Fibroblast of upper back skin (primary cell): ENCODE results near the gene PFKFB3.
"Not testable (repeated sequence)": the region's sequence is repeated elsewhere in the genome, so short reads cannot be mapped to it uniquely, and the experiment has no call there.

Experiments
- DNase-seq: peaks from one replicate; pipeline ENCODE4 v3.0.0-alpha.2; 2013

The PFKFB3 gene

DNA sequence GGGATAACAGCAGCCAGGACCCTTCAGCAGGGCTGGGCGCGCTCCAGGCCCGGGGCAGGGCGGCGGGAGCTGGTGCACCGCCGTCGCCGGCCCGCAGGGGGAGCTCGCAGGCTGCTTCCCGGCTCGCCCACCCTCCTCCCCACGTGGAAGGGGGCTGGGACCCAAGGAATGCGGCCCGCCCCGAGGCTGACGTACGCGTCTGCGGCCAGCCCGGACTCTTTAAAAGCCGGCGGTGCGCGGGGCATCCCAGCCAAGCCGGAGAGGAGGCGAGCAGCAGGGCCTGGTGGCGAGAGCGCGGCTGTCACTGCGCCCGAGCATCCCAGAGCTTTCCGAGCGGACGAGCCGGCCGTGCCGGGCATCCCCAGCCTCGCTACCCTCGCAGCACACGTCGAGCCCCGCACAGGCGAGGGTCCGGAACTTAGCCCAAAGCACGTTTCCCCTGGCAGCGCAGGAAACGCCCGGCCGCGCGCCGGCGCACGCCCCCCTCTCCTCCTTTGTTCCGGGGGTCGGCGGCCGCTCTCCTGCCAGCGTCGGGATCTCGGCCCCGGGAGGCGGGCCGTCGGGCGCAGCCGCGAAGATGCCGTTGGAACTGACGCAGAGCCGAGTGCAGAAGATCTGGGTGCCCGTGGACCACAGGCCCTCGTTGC lies at the start of gene PFKFB3:
Gene PFKFB3, plus strand, starts transcription at position 249 of the 647 bp plus-strand sequence. Its CDS starts 329 bp downstream, at position 578.
- DNase-seq, result peak; percentile 96

DNA sequence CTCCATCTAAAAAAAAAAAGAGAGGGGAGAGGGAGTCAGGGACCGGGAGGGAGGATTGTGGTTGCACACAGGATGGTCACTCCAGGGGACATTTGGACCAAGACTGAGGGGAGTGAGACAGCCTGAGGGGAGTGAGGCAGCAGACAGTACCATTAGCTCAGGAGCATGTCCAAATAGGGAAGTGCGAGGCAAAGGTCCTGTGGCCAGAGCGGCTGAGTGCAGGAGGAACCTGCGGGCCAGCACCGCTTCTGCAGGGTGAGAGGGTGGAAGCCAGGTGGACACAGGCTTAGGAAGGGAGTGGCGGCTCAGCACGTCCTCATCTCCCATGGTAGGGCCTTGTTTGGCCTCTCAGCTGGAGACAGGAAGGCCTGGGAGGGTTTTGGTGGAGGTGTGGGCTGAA lies 48.9 kb upstream of the PFKFB3 start:
- DNase-seq, result no peak

DNA sequence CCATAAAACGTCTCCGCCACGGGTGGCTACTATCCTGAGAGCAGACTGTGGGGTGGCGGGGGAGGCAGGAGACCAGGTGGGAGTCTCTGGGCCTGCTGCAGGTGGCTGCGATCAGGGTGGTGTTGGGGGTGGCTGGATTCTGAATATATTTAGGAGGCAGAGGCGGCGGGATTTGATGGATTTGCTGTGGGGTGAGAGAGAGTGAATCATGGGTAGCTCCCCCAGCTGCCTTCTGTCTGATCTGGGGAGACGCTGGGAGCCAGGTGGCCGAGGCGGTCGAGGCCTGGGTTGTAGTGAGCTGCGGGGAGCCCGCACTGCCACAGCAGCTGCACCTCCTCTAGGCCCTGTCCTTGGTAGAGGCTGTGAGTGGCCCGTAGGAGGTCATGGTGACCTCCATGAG lies 48.2 kb upstream of the PFKFB3 start:
- DNase-seq, result no peak

DNA sequence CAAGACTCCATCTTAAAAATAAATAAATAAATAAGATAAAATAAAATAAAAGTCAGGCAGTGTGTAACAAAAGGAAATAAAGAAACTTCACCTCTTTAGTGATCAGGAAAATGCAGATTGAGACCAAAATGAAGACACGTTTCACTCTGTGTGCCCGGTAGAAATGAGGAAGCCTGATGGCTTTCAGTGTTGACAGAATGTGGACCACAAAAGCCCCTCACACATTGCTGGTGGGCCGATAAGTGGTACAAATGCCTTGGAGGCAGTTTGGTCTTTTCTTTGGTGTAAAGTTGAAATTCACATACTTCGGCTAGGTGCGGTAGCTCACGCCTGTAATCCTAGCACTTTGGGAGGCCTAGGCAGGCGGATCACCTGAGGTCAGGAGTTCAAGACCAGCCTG lies 44.5 kb upstream of the PFKFB3 start:
- no peak for DNase-seq

DNA sequence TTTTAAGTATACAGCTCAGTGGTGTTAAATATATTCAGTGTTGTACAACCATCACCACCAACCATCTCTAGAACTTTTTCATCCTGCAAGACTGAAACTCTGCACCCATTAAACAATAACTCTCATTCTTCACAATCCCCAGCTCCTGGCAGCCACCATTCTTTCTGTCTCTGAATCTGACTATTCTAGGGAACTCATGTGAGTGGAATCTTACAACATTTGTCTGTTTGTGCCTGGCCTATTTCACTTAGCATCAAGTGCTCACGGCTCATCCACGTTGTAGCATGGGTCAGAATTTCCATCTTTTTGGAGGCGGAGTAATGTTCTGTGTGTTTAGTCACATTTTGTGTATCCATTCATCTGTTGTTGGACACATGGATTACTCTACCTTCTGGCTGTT lies 40.8 kb upstream of the PFKFB3 start:
- no peak for DNase-seq

DNA sequence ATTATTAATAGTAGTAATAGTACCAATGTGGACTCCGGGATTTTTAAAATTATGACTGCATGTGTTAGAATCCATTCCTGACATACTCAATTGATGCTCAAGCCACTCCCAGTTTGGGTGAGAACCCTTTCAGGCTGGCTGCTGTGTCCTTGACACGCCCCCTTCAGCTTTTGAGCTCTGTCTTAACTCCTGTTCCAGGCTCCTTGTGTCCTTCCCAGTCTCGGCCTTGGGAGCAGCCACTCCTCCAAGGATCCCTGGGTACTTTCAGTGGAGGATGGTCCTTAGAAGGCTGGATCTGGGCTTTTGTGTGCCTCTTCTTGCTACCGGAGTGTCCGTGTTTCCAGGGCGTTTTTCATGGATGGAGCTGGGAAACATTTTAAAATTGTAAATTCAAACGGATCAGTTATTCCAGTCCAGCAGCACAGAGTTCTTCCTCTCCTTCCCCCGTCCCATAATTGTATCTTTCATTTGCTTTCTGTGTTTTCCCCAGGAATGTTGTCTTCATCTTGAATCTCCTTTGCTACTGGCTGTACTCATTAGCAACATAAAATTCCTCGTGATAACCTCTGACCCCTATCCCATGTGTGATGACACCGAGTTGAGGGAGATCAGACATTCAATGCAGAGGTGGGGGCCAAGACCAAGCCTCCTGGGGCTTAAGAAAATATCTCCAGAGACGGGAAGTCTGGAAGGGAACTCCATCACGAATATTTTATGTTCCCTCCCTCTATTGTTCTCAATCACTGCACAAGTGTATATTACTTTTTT lies 40.0 kb upstream of the PFKFB3 start:
- no peak for DNase-seq

DNA sequence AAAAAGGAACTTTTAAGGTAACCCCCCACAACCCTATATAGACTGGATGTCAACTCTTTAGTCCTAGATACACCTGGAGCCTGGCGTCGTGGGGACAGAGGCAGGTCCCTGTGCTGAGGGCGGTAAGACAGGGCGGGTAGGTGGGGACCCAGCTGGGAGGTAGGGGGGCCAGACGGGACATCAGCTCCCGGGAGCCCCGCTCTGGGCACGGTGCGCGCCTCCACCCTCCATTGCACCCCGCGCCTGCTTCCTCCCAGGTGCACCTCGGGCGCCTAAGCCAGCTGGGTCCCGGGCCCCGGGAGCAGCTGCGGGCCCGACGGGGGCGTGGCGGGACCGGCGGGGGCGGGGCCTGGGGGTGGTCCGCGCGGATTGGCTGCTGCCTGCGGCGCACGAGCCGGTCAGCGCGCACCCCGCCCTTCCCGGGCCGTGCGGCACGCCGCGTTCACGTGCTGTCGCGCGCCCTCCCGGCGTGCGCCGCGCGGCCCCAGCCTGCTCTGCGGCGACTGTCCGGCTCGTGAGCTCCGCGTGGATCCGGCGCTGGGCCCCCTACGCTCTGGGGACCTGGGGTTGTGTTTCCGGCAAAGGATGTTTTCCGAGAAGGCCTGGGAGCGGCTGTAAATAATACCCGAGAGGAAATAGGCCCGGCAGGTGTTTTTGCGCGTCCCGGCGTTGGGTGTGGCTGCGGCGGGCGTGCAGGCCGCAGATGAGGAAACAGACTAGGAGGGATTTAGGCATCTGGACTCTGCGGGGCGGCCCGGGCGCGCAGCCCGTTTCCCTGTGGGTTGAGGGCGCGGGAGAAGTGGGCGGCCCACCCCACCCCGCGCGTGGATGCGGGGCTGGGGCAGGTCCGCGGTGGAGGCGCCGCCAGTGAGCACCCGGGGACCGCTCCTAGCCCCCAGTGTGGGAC lies 39.1 kb upstream of the PFKFB3 start:
- peak; percentile 79 for DNase-seq

DNA sequence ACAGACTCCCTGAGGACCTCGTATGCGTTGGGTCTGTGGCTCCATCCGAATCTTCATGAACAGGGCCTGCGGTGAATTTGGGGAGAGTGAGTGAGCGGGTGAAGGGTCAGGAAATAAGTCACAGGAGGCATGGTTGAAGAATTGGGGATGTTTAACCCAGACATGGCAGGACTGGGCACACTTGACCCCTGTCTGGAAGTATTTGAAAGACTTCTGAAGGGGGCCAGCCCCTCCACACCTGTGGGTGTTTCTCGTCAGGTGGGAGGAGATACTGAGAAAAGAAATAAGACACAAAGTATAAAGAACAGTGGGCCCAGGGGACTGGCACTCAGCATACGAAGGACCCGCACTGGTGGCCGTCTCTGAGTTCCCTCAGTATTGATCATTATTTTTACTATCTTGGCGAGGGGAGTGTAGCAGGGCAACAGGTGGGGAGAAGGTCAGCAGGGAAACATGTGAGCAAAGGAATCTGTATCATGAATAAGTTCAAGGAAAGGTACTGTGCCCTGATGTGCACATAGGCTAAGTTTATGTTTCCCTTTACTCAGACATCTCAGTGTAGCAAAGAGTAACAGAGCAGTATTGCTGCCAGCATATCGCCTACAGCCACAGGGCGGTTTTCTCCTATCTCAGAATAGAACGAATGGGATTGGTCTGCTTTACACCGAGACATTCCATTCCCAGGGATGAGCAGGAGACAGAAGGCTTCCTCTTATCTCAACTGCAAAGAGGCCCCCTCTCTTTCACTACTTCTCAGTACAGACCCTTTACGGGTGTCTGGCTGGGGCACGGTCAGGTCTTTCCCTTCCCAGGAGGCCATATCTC lies 38.2 kb upstream of the PFKFB3 start:
- no peak for DNase-seq

DNA sequence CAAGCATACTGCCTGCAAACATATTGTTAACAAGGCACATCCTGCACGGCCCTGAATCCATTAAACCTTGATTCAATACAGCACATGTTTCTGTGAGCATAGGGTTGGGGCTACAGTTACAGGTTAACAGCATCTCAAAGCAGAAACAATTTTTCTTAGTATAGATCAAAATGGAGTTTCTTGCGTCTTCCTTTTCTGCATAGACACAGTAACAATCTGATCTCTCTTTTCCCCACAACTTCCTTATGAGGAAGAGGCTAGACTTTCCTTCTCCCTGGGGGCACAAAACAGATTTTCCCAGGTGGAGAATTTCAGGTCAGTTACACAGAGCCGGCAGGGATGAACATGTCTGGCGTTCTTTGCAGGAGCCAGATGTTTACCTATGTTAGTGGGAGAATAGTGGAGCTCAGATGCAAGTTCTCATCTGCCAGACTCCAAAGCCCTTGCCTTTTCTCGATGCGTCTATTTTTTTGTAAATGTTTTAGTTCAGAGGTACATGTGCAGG lies 37.5 kb upstream of the PFKFB3 start:
- DNase-seq, result no peak

DNA sequence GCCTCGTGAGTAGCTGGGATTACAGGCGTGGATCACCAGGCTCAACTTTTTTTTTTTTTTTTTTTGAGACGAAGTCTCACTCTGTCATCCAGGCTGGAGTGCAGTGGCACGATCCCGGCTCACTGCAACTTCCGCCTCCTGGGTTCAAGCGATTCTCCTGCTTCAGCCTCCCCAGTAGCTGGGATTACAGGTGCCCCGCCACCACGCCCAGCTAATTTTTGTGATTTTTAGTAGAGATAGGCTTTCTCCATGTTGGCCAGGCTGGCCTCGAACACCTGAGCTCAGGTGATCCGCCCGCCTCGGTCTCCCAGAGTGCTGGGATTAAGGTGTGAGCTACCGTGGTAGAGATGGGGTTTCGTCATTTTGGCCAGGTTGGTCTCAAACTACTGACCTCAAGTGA lies 36.8 kb upstream of the PFKFB3 start:
- not testable (repeated sequence) for DNase-seq

DNA sequence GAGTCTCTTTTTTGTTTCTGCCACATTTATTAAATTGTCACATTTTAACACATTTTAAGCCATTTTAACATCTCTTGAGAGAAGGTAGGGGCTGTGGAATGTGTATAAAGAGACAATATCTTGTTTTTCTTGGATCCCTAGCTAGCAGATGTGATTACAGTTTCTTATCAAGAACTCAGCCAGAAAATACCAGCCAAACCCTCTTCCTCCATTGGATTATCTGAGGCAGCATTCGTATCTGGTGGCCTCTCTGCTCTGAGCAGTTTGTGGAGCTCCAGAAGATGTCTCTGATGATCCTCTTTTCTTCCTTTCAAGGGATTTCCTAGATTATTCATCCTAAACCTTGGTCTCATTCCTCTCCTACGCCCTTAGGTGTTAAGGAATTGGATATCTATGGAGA lies 35.3 kb upstream of the PFKFB3 start:
- no peak for DNase-seq

DNA sequence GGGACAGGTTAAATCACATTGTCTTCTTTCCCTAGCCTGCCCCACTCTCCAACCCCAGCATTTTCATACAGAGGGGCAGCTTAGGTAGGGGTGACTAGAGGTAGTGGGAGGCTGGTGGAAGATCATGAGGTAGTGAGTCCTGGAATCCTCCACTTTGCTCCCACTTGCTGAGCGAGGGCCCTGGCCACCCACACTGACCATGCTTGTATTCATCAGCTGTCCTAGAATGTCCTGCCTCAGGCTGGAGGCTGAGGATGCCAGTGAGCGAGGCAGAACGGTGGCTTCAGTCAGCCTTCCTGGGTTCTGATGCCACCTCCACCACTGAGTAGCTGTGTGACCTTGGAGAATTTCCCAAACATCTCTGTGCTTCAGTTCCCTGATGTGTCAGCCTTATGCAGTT lies 34.6 kb upstream of the PFKFB3 start:
- no peak for DNase-seq

DNA sequence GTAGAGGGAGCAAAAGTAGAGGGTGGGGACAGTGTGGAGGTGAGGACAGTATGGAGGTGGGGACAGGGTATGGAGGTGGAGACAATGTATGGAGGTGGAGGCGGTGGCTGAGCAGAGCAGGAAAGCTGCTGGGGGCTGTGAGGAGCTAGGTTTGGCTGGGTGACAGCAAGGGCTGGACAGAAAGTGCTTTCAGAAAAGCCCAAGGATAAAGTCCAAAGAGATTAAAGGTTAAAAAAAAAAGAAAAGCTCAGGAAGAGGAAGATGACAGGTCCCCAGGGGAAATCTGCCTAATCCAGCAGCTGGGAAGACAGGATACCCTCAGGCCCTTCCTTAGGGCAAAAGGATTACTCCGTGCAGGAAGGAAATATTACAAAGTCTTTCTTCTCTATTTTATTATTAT lies 32.1 kb upstream of the PFKFB3 start:
- no peak for DNase-seq

DNA sequence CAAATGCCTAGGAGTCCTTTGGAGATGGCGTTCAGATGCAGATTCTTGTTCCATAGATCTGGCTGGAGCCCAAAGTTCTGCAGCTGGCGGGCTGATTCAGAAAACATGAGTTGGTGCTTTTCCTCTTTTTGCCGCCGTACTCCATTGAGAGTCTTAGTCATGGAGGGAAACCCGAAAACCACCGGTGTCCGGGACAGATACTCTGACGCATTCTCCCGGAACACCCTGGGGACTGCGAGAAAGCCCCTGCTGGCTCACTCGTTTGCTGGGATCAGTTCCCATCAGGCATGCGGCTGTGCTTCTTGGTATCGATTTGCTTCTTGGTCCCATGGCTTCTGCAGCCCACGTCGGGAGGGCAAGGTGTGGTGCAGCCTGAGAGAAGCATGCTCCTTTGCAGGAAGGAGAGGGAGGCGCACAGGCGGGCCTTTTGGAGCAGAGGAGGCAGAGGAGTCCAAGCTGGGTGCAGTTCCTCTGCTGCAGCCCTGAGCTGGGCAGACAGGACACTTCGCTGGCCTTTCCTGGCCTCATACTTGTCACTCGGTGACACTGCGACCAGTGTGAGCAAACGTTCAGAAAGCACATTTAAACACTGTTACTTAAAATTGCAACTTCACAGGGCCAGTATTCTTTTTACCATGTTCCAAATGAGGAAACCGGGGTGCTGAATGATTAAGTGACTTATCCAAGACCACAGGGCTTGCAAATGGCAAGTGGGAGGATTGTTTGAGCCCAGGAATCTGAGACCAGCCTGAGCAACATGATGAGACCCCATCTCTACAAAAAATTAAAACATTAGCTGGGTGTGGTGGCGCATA lies 30.6 kb upstream of the PFKFB3 start:
- peak; percentile 94 for DNase-seq

DNA sequence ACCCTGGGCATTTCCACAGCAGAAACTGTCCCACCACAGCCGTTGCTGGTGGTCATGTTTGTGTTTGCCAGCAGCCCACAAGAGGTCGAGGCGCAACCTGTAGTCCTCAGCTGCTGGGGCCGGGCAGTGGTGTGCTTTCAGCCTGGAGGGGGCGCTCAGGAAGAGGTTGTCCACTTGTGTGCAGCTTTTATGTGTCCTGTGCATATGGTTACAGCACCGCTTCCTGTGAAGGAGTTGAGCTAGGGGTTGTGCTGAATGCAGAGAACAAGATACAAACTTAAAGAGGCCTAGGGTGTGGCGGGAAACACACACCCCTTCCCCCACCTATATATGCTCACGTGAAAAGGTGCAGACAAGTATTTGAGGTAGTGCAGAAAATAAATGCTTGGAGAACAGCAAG lies 29.5 kb upstream of the PFKFB3 start:
- DNase-seq, result no peak

DNA sequence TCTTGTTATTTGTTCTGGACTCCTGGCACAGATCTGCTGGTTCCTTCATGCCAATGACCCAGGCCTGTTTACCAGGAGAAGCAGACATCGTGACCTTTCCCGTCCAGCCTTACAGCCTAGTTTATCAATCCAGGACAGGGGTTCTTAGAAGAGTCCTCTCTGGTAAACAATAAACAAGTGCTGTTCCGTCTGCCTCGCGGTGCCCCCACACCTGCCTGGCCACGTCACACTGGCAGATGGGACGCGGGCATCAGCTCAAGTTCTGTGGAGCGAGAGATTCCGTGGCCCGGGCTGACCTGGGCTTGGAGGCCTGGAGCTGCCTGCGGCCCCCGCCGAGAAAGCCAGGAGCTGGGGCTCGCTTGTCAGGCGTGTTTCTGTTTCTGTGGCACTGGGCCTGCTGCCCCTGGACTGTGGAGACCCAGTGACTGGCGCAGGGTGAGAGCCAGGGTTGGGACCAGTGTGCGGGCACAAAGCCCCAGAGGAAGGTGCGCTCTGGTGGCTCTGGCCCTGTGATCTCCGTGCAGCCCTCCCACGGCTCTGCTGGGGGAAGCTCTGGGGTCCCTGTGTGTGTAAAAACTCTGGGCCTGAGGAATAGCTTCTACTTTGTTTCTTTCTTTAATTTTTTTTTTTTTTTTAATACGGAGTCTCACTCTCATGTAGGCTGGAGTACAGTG lies 28.4 kb upstream of the PFKFB3 start:
- DNase-seq, result no peak

DNA sequence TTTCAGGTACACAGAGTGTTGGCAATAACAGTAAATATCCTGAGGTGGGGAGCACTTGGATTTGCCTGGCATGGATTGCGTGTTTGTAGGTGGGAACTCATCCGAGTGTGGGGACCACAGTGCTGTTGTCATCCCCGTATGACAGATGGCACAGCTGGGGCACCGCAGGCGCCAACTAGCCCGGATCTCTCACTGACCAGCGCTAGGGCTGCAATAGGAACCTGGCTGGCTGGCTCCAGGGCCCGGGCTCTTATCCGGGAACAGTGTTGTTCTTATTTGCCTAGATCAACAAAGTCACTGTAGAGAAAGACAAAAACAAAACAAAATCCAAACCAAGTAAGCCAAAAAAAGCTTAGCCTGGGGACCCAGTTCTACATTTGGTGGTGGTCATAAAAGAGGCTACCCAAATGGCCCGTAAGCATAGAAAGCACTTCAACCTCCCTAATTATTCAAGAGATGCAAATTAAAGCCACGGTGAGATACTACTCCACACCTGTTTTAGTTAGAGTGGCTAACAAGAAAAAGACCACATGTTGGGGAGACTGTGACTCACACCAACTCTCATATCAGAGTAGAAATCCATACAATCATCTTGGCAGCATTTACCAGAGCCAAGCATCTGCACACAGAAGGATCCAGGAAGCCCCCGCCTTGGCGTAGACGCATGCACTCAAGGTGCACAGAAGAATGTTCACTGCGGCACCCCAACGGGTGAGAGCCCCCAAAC lies 27.2 kb upstream of the PFKFB3 start:
- no peak for DNase-seq

DNA sequence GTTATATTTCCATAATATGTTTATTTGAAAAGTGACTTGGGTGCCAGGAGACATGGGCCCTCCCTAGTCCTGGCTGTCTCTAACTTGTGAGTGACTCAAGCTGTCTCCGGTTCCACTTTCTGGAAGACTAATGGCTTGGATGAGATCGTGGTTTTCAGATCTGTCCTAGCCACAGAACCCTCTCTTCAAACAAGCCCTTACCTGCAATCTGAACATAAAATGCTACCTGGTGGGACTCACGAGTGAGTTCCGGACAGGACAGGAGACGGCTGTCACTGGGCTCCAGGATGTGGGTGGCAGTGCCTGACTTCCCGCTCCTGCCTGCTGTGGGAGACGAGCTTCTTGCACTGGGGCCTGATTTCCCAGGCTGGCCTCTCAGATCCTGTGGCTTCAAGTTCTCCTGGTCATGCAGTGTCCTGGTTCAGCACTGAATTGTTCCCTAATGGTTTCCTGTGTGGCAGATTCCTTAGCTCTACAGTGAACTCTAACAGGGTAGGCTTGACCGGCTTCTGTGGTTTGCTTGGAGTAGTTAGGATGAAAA lies 26.0 kb upstream of the PFKFB3 start:
- no peak for DNase-seq

DNA sequence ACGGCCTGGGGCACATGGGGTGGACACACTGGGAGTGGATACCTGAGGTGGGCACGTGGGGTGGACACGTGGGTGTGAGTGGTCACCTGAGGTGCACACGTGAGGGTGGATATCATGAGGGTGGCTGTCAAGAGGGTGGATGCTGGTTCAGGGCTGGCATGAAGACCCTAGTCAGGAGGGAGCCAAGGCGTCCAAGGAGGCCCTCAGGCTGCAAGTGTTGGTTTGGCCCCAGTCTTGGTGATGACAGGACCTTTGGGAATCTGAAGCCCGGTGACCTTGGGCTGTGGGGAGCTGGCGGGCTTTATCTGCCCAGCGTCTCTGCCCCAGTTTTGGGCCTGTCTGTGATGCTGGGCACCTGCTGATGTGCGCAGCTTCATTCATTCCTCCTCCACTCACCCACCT lies 24.9 kb upstream of the PFKFB3 start:
- DNase-seq, result no peak

DNA sequence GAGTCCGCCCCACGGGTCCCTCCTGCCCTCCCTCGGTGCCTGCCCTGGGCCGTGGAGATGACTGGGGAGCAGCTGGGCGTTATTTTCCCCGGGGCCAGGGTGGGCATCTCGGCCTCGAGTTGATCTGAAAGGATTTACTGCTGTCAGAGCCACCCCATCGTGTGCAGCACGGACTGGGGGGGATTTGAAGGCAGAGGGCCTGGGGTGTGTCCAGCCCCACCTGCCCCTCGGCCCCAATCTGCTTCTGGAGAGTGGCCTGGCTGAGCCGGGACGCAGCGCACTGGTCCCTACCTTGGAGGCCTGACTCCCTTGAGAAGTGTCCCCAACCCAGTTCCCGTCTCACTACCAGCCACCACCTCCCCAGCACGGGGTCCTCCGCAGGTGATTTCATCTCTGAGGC lies 24.2 kb upstream of the PFKFB3 start:
- DNase-seq, result no peak
